Inferior parietal cortex (tissue), 1 donor: ENCODE measurements around the gene PHF19.

ENCODE experiments used
- DNase-seq: peaks from one replicate; pipeline ENCODE4 v3.0.0-alpha.2; 2016; ENCODE audit errors: extremely low spot score

Gene PHF19

GRCh38 chr9:120873512-120873911, 3.5 kb downstream of the PHF19 start:
- DNase-seq: no peak

- no peak for DNase-seq
Observed at GRCh38 chr9:120872791-120873502, 4.0 kb downstream of the PHF19 start.

- no peak for DNase-seq
Observed at GRCh38 chr9:120870206-120870605, 6.8 kb downstream of the PHF19 start.

- DNase-seq: no peak
Observed at GRCh38 chr9:120869726-120870125, 7.3 kb downstream of the PHF19 start.

- no peak for DNase-seq
Observed at GRCh38 chr9:120869360-120869687, 7.7 kb downstream of the PHF19 start.

- peak; percentile 81 for DNase-seq
Observed at GRCh38 chr9:120868676-120869359, 8.2 kb downstream of the PHF19 start.

- DNase-seq: no peak
Observed at GRCh38 chr9:120868339-120868675, 8.7 kb downstream of the PHF19 start.

- DNase-seq: no peak
Observed at GRCh38 chr9:120867676-120868338, 9.2 kb downstream of the PHF19 start.

- no peak for DNase-seq
Observed at GRCh38 chr9:120866651-120867050, 10.3 kb downstream of the PHF19 start.

- no peak for DNase-seq
Observed at GRCh38 chr9:120865809-120866208, 11.2 kb downstream of the PHF19 start.

GRCh38 chr9:120865176-120865575, 11.8 kb downstream of the PHF19 start:
- DNase-seq: no peak

GRCh38 chr9:120864719-120865118, 12.3 kb downstream of the PHF19 start:
- no peak for DNase-seq

- no peak for DNase-seq
Observed at GRCh38 chr9:120863833-120864232, 13.2 kb downstream of the PHF19 start.

GRCh38 chr9:120862452-120862851, 14.5 kb downstream of the PHF19 start:
- no peak for DNase-seq

GRCh38 chr9:120861935-120862334, 15.1 kb downstream of the PHF19 start:
- DNase-seq: no peak

GRCh38 chr9:120860083-120860482, 16.9 kb downstream of the PHF19 start:
- DNase-seq: no peak

- DNase-seq: no peak
Observed at GRCh38 chr9:120859361-120859760, 17.6 kb downstream of the PHF19 start.

GRCh38 chr9:120857902-120858301, 19.1 kb downstream of the PHF19 start:
- no peak for DNase-seq

GRCh38 chr9:120857481-120857880, 19.5 kb downstream of the PHF19 start:
- no peak for DNase-seq

- no peak for DNase-seq
Observed at GRCh38 chr9:120856700-120857099, 20.3 kb downstream of the PHF19 start.

GRCh38 chr9:120855827-120856670, 20.9 kb downstream of the PHF19 start:
- no peak for DNase-seq

GRCh38 chr9:120854596-120855327, 22.2 kb downstream of the PHF19 start:
- no peak for DNase-seq
